HepG2 (cell line): Measurements from ENCODE around the gene PLA2G2E. TPM values are rescaled to one million over a fixed set of nuclear protein-coding genes. Genes with fewer than 3 reads are reported as not detected.
A peak's percentile ranks its signal among the peaks of the same experiment; 100 is the strongest.

Experiments used
- AGO2 ChIP-seq: fragments of 200-400 bp; formaldehyde crosslinking; optimal IDR thresholded peaks from 2 replicates; pipeline ENCODE3; 2017; ENCODE audit warnings: mild to moderate bottlenecking, low read depth, low read length, moderate library complexity
- HNF1B ChIP-seq: sonication (generic); formaldehyde crosslinking; IDR thresholded peaks from 2 replicates; pipeline ENCODE4 v1.5.1; 2020; ENCODE audit warnings: mild to moderate bottlenecking, moderate library complexity, missing genetic modification reagents
- IKZF1 ChIP-seq: fragments of 450-650 bp; IDR thresholded peaks from 2 replicates; pipeline ENCODE4 v1.7.1; 2016
- KDM6A ChIP-seq: IDR thresholded peaks from 2 replicates; pipeline ENCODE4 v1.6.1; 2016; ENCODE audit warnings: low read depth
- MEIS2 ChIP-seq: sonication (generic); formaldehyde crosslinking; IDR thresholded peaks from 2 replicates; pipeline ENCODE4 v1.9.0; 2021; ENCODE audit warnings: mild to moderate bottlenecking, missing genetic modification reagents
- RAD51 ChIP-seq: fragments of 450-650 bp; IDR thresholded peaks from 2 replicates; pipeline ENCODE4 v1.6.1; 2016; ENCODE audit warnings: borderline replicate concordance
- SOX13 ChIP-seq, 3 experiments: fragments of 450-650 bp in 1 of 3; sonication (generic) in 1 of 3; formaldehyde crosslinking in 1 of 3; IDR thresholded peaks in 2 of 3; conservative IDR thresholded peaks in 1 of 3; 2 replicates each; pipeline versions ENCODE4 v1.5.0 to v1.6.1; 2016 to 2020; ENCODE audit warnings: antibody characterized with exemption in 1 of 3, mild to moderate bottlenecking in 1 of 3, missing compliant biosample characterization in 1 of 3, missing genetic modification reagents in 1 of 3, moderate library complexity in 1 of 3
- SOX6 ChIP-seq, 2 experiments: fragments of 450-650 bp in 1 of 2; sonication (generic) in 1 of 2; formaldehyde crosslinking in 1 of 2; IDR thresholded peaks; 2 replicates each; pipeline versions ENCODE4 v1.4.0 to v1.6.1; 2017 to 2020; ENCODE audit warnings: antibody characterized with exemption in 1 of 2, mild to moderate bottlenecking in 1 of 2, missing genetic modification reagents in 1 of 2
- ZFP91 ChIP-seq: sonication (generic); formaldehyde crosslinking; IDR thresholded peaks from 2 replicates; pipeline ENCODE4 v1.9.0; 2022; ENCODE audit warnings: missing genetic modification reagents, mild to moderate bottlenecking, borderline replicate concordance
- ZNF512B ChIP-seq: sonication (generic); formaldehyde crosslinking; IDR thresholded peaks from 2 replicates; pipeline ENCODE4 v1.5.1; 2020; ENCODE audit warnings: missing genetic modification reagents, mild to moderate bottlenecking, borderline replicate concordance
- ZNF598 ChIP-seq: sonication (generic); formaldehyde crosslinking; IDR thresholded peaks from 2 replicates; pipeline ENCODE4 v1.5.1; 2020; ENCODE audit warnings: mild to moderate bottlenecking, missing genetic modification reagents, borderline replicate concordance
- ZNF770 ChIP-seq: sonication (generic); formaldehyde crosslinking; IDR thresholded peaks from 2 replicates; pipeline ENCODE4 v1.5.0; 2020; ENCODE audit warnings: mild to moderate bottlenecking, missing genetic modification reagents
- ZSCAN30 ChIP-seq: sonication (generic); formaldehyde crosslinking; IDR thresholded peaks from 2 replicates; pipeline ENCODE4 v1.5.0; 2020; ENCODE audit warnings: mild to moderate bottlenecking, missing genetic modification reagents
- polyA plus RNA-seq, 8 experiments: library from polyadenylated mRNA; depleted of rRNA in 3 of 8; stranded (reverse) in 7 of 8; unstranded in 1 of 8; fragments of >200 nt; fragmentation: Illumina TruSeq in 4 of 8; extraction: Trizol in 4 of 8; gene quantifications; 2 replicates each; pipeline versions ENCODE4 v1.2.1 to v1.2.3, GENCODE V29; 2011 to 2016; ENCODE audit warnings: low read depth in 4 of 8, missing spikeins in 1 of 8, mixed read lengths in 1 of 8; ENCODE audit not compliant: insufficient read depth in 1 of 8
- total RNA-seq, 5 experiments: library from RNA; depleted of rRNA; stranded (reverse); fragments of >200 nt; fragmentation: Illumina TruSeq; extraction: Trizol; gene quantifications; 2 replicates each; pipeline ENCODE4 v1.2.3, GENCODE V29; 2016; ENCODE audit warnings: low read depth in 1 of 5
- TF ChIP-seq, protein P1 (sequence below): sonication (generic); formaldehyde crosslinking; IDR thresholded peaks from 2 replicates; pipeline ENCODE4 v1.4.0; 2020; ENCODE audit warnings: missing genetic modification reagents
- TF ChIP-seq, protein P2 (sequence below): sonication (generic); formaldehyde crosslinking; IDR thresholded peaks from 2 replicates; pipeline ENCODE4 v1.4.0; 2020; ENCODE audit warnings: missing genetic modification reagents

Gene PLA2G2E
- total and polyA plus RNA-seq, 2 of the 13 experiments (the other 11 are each of a cell fraction or from before 2014, with no cell fraction given), result not detected

GRCh38 chr1:19936061-19936750 lies 12.8 kb upstream of the PLA2G2E start (continued):
- TF ChIP-seq KDM6A, result no peak
- no peak for TF ChIP-seq ZSCAN30
- TF ChIP-seq RAD51, result no peak
- no peak for TF ChIP-seq SOX6 (IDR thresholded peaks at IDR 0.05)
- peak; percentile 28; the same call in 1 of the 2 replicates for TF ChIP-seq SOX6 (CRISPR knock-in tag; IDR thresholded peaks at IDR 0.05)
- TF ChIP-seq ZFP91, result no peak
- TF ChIP-seq ZNF512B (CRISPR knock-in tag), result no peak
- peak; percentile 51; the same call in 1 of the 2 replicates for TF ChIP-seq HNF1B
- TF ChIP-seq, protein P1, sequence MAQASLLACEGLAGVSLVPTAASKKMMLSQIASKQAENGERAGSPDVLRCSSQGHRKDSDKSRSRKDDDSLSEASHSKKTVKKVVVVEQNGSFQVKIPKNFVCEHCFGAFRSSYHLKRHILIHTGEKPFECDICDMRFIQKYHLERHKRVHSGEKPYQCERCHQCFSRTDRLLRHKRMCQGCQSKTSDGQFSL (CRISPR knock-in tag), result no peak
- TF ChIP-seq SOX13 (IDR thresholded peaks at IDR 0.05), result no peak
- peak in 1 of 2 experiments; percentile 62; a peak in 2 of 4 replicates for TF ChIP-seq SOX13 (CRISPR knock-in tag; conservative IDR thresholded peaks at IDR 0.05 in 1 of 2, IDR thresholded peaks at IDR 0.05 in 1 of 2)
- no peak for TF ChIP-seq AGO2
- no peak for TF ChIP-seq IKZF1
- TF ChIP-seq MEIS2 (CRISPR knock-in tag), result peak; percentile 84; the same call in 1 of the 2 replicates
- TF ChIP-seq, protein P2, sequence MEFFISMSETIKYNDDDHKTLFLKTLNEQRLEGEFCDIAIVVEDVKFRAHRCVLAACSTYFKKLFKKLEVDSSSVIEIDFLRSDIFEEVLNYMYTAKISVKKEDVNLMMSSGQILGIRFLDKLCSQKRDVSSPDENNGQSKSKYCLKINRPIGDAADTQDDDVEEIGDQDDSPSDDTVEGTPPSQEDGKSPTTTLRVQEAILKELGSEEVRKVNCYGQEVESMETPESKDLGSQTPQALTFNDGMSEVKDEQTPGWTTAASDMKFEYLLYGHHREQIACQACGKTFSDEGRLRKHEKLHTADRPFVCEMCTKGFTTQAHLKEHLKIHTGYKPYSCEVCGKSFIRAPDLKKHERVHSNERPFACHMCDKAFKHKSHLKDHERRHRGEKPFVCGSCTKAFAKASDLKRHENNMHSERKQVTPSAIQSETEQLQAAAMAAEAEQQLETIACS, result no peak
- TF ChIP-seq ZNF598 (CRISPR knock-in tag), result no peak
- TF ChIP-seq ZNF770, result no peak
